Muscle layer of colon (tissue), 2 donors: ENCODE results near the gene CNTNAP2.

Source experiments
- H3K27ac ChIP-seq: one replicate; pipeline ENCODE4 v1.7.0; 2013; ENCODE audit warnings: low read depth, mild to moderate bottlenecking, low read length, moderate library complexity
- H3K27me3 ChIP-seq, 2 donors: one replicate each; pipeline ENCODE4 v1.7.0; 2013; ENCODE audit warnings: low read length in 2 of 2, mild to moderate bottlenecking in 2 of 2; ENCODE audit not compliant: insufficient read depth in 2 of 2, control insufficient read depth in 1 of 2
- H3K36me3 ChIP-seq: one replicate; pipeline ENCODE4 v1.7.0; 2013; ENCODE audit warnings: mild to moderate bottlenecking, low read length; ENCODE audit not compliant: insufficient read depth
- H3K4me1 ChIP-seq: one replicate; pipeline ENCODE4 v1.7.0; 2013; ENCODE audit warnings: mild to moderate bottlenecking, low read length; ENCODE audit not compliant: insufficient read depth
- H3K4me3 ChIP-seq, 2 donors: one replicate each; pipeline ENCODE4 v1.7.0; 2013; ENCODE audit warnings: low read length in 2 of 2, low read depth in 1 of 2, mild to moderate bottlenecking in 1 of 2, moderate library complexity in 1 of 2
- H3K9ac ChIP-seq: one replicate; pipeline ENCODE4 v1.7.0; 2013; ENCODE audit warnings: low read length
- H3K9me3 ChIP-seq: one replicate; pipeline ENCODE4 v1.7.0; 2013; ENCODE audit warnings: mild to moderate bottlenecking, low read length
- donor health status: abdominal sarcoma.
- donor health status: Adenocarcinoma of cecum.

CNTNAP2 gene

GRCh38 chr7:147912291-147912690 is 1795.7 kb downstream of the CNTNAP2 start:
- H3K9ac ChIP-seq, result no peak overlapping the region
- no peaks in the 10 kb centered on the region for H3K36me3 ChIP-seq
- H3K27ac ChIP-seq, result no peak overlapping the region
- H3K9me3 ChIP-seq, result no peaks in the 10 kb centered on the region
- no peaks in the 10 kb centered on the region for H3K27me3 ChIP-seq
- no peak overlapping the region for H3K4me3 ChIP-seq
- no peaks in the 10 kb centered on the region for H3K4me1 ChIP-seq

- Histone ChIP-seq H3K9ac (no peak overlapping the region), H3K27ac (no peak overlapping the region), H3K27me3 (no peaks in the 10 kb centered on the region), H3K36me3 (no peaks in the 10 kb centered on the region), H3K4me1 (no peaks in the 10 kb centered on the region), H3K9me3 (no peaks in the 10 kb centered on the region), H3K4me3 (no peak overlapping the region)
Measured at GRCh38 chr7:147912946-147913638, 1796.5 kb downstream of the CNTNAP2 start.

GRCh38 chr7:147915781-147916180 is 1799.2 kb downstream of the CNTNAP2 start:
- H3K27ac ChIP-seq, result no peak overlapping the region
- no peaks in the 10 kb centered on the region for H3K36me3 ChIP-seq
- no peaks in the 10 kb centered on the region for H3K27me3 ChIP-seq
- H3K9ac ChIP-seq, result no peak overlapping the region
- H3K4me3 ChIP-seq, result no peak overlapping the region
- no peaks in the 10 kb centered on the region for H3K9me3 ChIP-seq
- no peaks in the 10 kb centered on the region for H3K4me1 ChIP-seq

DNA sequence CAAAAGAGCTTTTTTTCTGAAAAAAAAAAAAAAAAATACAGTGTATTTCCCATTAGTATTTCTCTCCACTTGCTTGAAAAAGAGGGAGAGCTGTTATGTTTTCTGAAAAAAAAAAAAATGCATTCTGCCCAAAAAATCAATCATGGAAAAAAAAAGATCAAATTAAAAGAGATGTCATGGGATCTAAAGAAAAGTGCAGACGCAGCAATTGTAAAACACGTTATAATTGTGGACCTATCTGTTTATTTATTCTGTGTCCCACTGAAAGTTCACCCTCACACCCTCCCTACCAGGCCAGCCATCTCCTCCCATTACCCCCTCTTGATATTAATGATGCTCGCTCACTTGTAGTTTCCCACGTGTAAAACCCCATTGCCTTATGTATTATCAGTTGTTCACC is 1800.0 kb downstream of the CNTNAP2 start:
- Histone ChIP-seq H3K9ac (no peak overlapping the region), H3K36me3 (no peaks in the 10 kb centered on the region), H3K9me3 (no peaks in the 10 kb centered on the region), H3K4me3 (no peak overlapping the region), H3K27ac (no peak overlapping the region), H3K4me1 (no peaks in the 10 kb centered on the region), H3K27me3 (no peaks in the 10 kb centered on the region)

DNA sequence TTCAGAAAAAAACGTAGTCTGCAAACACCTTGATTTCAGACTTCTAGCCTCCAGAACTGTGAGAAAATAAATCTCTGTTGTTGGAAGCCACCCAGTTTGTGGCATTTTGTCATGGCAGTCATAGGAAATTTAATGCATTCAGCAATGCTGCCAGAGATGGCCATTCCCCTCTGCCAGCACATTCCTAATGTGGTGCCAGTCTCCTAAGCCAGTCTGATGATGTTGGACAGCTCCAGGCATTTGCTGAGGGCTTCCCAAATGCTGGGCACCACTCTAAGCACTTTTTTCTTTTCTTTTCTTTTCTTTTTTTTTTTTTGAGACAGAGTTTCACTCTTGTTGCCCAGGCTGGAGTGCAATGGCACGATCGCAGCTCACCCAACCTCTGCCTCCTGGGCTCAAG is 1807.2 kb downstream of the CNTNAP2 start:
- Histone ChIP-seq H3K4me1 (no peaks in the 10 kb centered on the region), H3K27me3 (no peaks in the 10 kb centered on the region), H3K9ac (no peak overlapping the region), H3K36me3 (no peaks in the 10 kb centered on the region), H3K27ac (no peak overlapping the region), H3K9me3 (no peaks in the 10 kb centered on the region), H3K4me3 (no peak overlapping the region)

- H3K27me3 ChIP-seq, result no peaks in the 10 kb centered on the region
- no peaks in the 10 kb centered on the region for H3K36me3 ChIP-seq
- H3K9ac ChIP-seq, result no peak overlapping the region
- no peaks in the 10 kb centered on the region for H3K4me1 ChIP-seq
- no peak overlapping the region for H3K4me3 ChIP-seq
- no peak overlapping the region for H3K27ac ChIP-seq
- no peaks in the 10 kb centered on the region for H3K9me3 ChIP-seq
Measured at GRCh38 chr7:147937428-147937827, 1820.8 kb downstream of the CNTNAP2 start.

DNA sequence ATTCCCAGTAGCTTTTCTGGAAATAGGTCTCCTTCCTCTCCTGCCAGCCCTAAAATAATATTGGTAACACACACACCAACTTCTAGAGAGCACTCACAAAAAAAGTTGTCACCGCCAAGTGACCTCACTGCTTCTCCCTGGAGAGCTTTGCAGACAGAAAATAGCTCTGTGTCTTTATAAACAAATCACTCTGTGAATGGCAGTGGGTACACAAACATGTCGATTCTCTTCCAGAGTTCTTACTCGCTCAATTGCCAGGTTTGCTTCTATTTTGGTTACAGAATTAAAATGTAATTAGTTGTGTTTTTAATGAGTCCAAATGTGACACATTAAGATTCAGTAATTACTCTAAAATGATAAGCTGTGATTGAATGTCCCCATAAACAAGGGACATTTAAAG is 1824.8 kb downstream of the CNTNAP2 start:
- no peak overlapping the region for H3K9ac ChIP-seq
- H3K27me3 ChIP-seq, result no peaks in the 10 kb centered on the region
- H3K36me3 ChIP-seq, result no peaks in the 10 kb centered on the region
- H3K4me3 ChIP-seq, result no peak overlapping the region
- H3K27ac ChIP-seq, result no peak overlapping the region
- no peaks in the 10 kb centered on the region for H3K4me1 ChIP-seq
- no peaks in the 10 kb centered on the region for H3K9me3 ChIP-seq

DNA sequence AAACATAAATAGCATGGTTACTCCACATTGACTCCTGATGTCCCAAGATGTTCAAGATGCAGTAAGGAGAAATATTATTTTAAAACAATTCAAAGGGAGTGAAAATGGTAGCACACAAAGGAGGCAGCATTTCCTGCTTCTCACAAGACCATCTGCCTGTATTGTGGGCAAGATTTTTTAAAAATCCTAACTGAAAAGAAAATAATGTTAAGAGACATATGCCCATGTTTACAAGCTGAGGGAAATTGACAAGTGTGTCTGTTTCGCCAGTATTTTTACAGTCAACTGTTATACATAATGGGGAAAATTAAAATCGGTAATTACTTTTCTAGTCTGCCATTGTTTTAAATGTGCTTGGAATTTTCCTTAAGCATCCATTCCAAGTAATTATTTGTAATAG is 1827.7 kb downstream of the CNTNAP2 start:
- no peaks in the 10 kb centered on the region for H3K9me3 ChIP-seq
- H3K9ac ChIP-seq, result no peak overlapping the region
- H3K36me3 ChIP-seq, result no peaks in the 10 kb centered on the region
- H3K27me3 ChIP-seq, result no peaks in the 10 kb centered on the region
- H3K27ac ChIP-seq, result no peak overlapping the region
- no peak overlapping the region for H3K4me3 ChIP-seq
- no peaks in the 10 kb centered on the region for H3K4me1 ChIP-seq

GRCh38 chr7:147952918-147953317 is 1836.3 kb downstream of the CNTNAP2 start:
- H3K4me1 ChIP-seq, result no peaks in the 10 kb centered on the region
- H3K36me3 ChIP-seq, result no peaks in the 10 kb centered on the region
- H3K27ac ChIP-seq, result no peak overlapping the region
- no peak overlapping the region for H3K9ac ChIP-seq
- H3K9me3 ChIP-seq, result no peaks in the 10 kb centered on the region
- no peaks in the 10 kb centered on the region for H3K27me3 ChIP-seq
- no peak overlapping the region for H3K4me3 ChIP-seq

GRCh38 chr7:147968046-147968610 is 1851.5 kb downstream of the CNTNAP2 start:
- Histone ChIP-seq H3K4me3 (no peak overlapping the region), H3K4me1 (no peaks in the 10 kb centered on the region), H3K27ac (no peak overlapping the region), H3K9me3 (no peaks in the 10 kb centered on the region), H3K9ac (no peak overlapping the region), H3K27me3 (no peaks in the 10 kb centered on the region), H3K36me3 (no peaks in the 10 kb centered on the region)

DNA sequence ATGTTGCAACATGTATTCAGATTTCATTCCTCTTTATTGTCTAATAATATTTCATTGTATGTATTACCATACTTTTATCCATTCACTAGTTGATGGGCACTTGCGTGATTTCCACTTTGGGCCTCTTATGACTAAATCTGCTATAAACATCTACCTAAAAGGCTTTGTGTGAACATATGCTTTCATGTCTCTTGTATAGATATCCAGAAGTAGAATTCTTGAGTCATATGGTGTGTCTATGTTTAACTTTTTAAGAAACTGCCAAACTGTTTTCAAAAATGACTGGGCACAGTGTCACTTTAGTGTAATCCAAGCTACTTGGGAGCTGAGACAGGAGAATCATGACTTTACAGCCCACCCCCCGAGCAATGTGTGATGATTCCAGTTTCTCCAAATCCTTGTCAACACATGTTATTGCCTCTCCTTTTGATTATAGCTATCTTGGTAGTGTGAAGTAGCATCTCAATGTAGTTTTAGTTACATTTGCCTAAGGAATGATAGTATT is 1855.1 kb downstream of the CNTNAP2 start:
- Histone ChIP-seq H3K27ac (no peak overlapping the region), H3K36me3 (no peaks in the 10 kb centered on the region), H3K4me3 (no peak overlapping the region), H3K9ac (no peak overlapping the region), H3K4me1 (no peaks in the 10 kb centered on the region), H3K27me3 (no peaks in the 10 kb centered on the region), H3K9me3 (no peaks in the 10 kb centered on the region)

- H3K9me3 ChIP-seq, result no peaks in the 10 kb centered on the region
- H3K36me3 ChIP-seq, result no peaks in the 10 kb centered on the region
- H3K4me1 ChIP-seq, result no peaks in the 10 kb centered on the region
- no peaks in the 10 kb centered on the region for H3K27me3 ChIP-seq
- no peak overlapping the region for H3K4me3 ChIP-seq
- no peak overlapping the region for H3K9ac ChIP-seq
- no peak overlapping the region for H3K27ac ChIP-seq
Measured at GRCh38 chr7:147978201-147978600, 1861.6 kb downstream of the CNTNAP2 start.
